HepG2 (cell line): Measurements from ENCODE around the gene TP53TG5. TPM values are rescaled to one million over a fixed set of nuclear protein-coding genes. Genes with fewer than 3 reads are reported as not detected.

Experiments
- DR1 ChIP-seq: sonication (generic); formaldehyde crosslinking; IDR thresholded peaks from 2 replicates; pipeline ENCODE4 v1.8.0; 2021; ENCODE audit warnings: mild to moderate bottlenecking, missing genetic modification reagents, inconsistent platforms
- EP300 ChIP-seq, 3 experiments: sonication (generic) in 1 of 3; formaldehyde crosslinking in 1 of 3; IDR thresholded peaks; 2 replicates each; pipeline versions ENCODE4 v1.5.1 to v1.6.1; 2011 to 2020; ENCODE audit warnings: low read depth in 2 of 3, low read length in 2 of 3, borderline replicate concordance in 1 of 3, improper control_type of control experiment in 1 of 3, mild to moderate bottlenecking in 1 of 3, missing genetic modification reagents in 1 of 3, moderate library complexity in 1 of 3
- FOSL1 ChIP-seq: sonication (generic); formaldehyde crosslinking; IDR thresholded peaks from 2 replicates; pipeline ENCODE4 v1.9.0; 2021; ENCODE audit warnings: missing genetic modification reagents, borderline replicate concordance
- HIVEP1 ChIP-seq: sonication (generic); formaldehyde crosslinking; IDR thresholded peaks from 2 replicates; pipeline ENCODE4 v1.4.0; 2020; ENCODE audit warnings: mild to moderate bottlenecking, missing genetic modification reagents
- HNRNPK ChIP-seq: fragments of 200-400 bp; formaldehyde crosslinking; IDR thresholded peaks from 2 replicates; pipeline ENCODE4 v1.6.1; 2018; ENCODE audit warnings: low read length, low read depth, moderate library complexity, mild to moderate bottlenecking; ENCODE audit not compliant: poor library complexity, severe bottlenecking
- IKZF5 ChIP-seq: IDR thresholded peaks from 2 replicates; pipeline ENCODE4 v1.6.1; 2018; ENCODE audit warnings: missing genetic modification reagents, mild to moderate bottlenecking, missing compliant biosample characterization
- KDM4B ChIP-seq: sonication (generic); formaldehyde crosslinking; IDR thresholded peaks from 2 replicates; pipeline ENCODE4 v1.4.0; 2020; ENCODE audit warnings: missing genetic modification reagents
- MYNN ChIP-seq: sonication (generic); formaldehyde crosslinking; IDR thresholded peaks from 2 replicates; pipeline ENCODE4 v1.4.0; 2020; ENCODE audit warnings: mild to moderate bottlenecking, low read depth, missing genetic modification reagents
- PAX8 ChIP-seq: sonication (generic); formaldehyde crosslinking; IDR thresholded peaks from 2 replicates; pipeline ENCODE4 v1.8.0; 2022; ENCODE audit warnings: mild to moderate bottlenecking, missing genetic modification reagents, borderline replicate concordance
- PREB ChIP-seq: sonication (generic); formaldehyde crosslinking; IDR thresholded peaks from 2 replicates; pipeline ENCODE4 v1.4.0; 2020; ENCODE audit warnings: missing genetic modification reagents
- PRPF4 ChIP-seq: fragments of 200-400 bp; formaldehyde crosslinking; IDR thresholded peaks from 2 replicates; pipeline ENCODE4 v1.6.1; 2016; ENCODE audit warnings: low read length, low read depth; ENCODE audit not compliant: poor library complexity, severe bottlenecking
- RFX3 ChIP-seq: IDR thresholded peaks from 2 replicates; pipeline ENCODE4 v1.6.1; 2016; ENCODE audit warnings: missing biosample characterization, missing genetic modification reagents
- SATB2 ChIP-seq: sonication (generic); formaldehyde crosslinking; IDR thresholded peaks from 2 replicates; pipeline ENCODE4 v1.5.0; 2020; ENCODE audit warnings: missing genetic modification reagents
- SMAD1 ChIP-seq: sonication (generic); formaldehyde crosslinking; IDR thresholded peaks from 2 replicates; pipeline ENCODE4 v1.4.0; 2020; ENCODE audit warnings: missing genetic modification reagents, low read depth, mild to moderate bottlenecking, borderline replicate concordance
- ZFY ChIP-seq: sonication (generic); formaldehyde crosslinking; IDR thresholded peaks from 2 replicates; pipeline ENCODE4 v1.4.0; 2020; ENCODE audit warnings: missing genetic modification reagents
- ZHX1 ChIP-seq: sonication (generic); formaldehyde crosslinking; IDR thresholded peaks from 2 replicates; pipeline ENCODE4 v1.8.1; 2022; ENCODE audit warnings: low read depth, mild to moderate bottlenecking, missing genetic modification reagents
- ZNF44 ChIP-seq: sonication (generic); formaldehyde crosslinking; IDR thresholded peaks from 2 replicates; pipeline ENCODE4 v1.5.1; 2020; ENCODE audit warnings: mild to moderate bottlenecking, missing genetic modification reagents
- ZNF616 ChIP-seq: sonication (generic); formaldehyde crosslinking; IDR thresholded peaks from 2 replicates; pipeline ENCODE4 v1.5.0; 2020; ENCODE audit warnings: low read depth, mild to moderate bottlenecking, missing genetic modification reagents
- ZNF672 ChIP-seq: sonication (generic); formaldehyde crosslinking; IDR thresholded peaks from 2 replicates; pipeline ENCODE4 v1.8.1; 2022; ENCODE audit warnings: missing genetic modification reagents
- ZNF704 ChIP-seq: sonication (generic); formaldehyde crosslinking; IDR thresholded peaks from 2 replicates; pipeline ENCODE4 v1.8.1; 2023; ENCODE audit warnings: mild to moderate bottlenecking, inconsistent platforms, moderate library complexity, missing genetic modification reagents, borderline replicate concordance
- ZNF724P ChIP-seq: sonication (generic); formaldehyde crosslinking; IDR thresholded peaks from 2 replicates; pipeline ENCODE4 v1.8.0; 2022; ENCODE audit warnings: missing genetic modification reagents, borderline replicate concordance
- ZNF878 ChIP-seq: sonication (generic); formaldehyde crosslinking; IDR thresholded peaks from 2 replicates; pipeline ENCODE4 v1.8.1; 2023; ENCODE audit warnings: mild to moderate bottlenecking, missing genetic modification reagents, moderate library complexity
- ZSCAN12 ChIP-seq: sonication (generic); formaldehyde crosslinking; IDR thresholded peaks from 2 replicates; pipeline ENCODE4 v1.9.0; 2021; ENCODE audit warnings: mild to moderate bottlenecking, missing genetic modification reagents
- polyA plus RNA-seq, 8 experiments: library from polyadenylated mRNA; depleted of rRNA in 3 of 8; stranded (reverse) in 7 of 8; unstranded in 1 of 8; fragments of >200 nt; fragmentation: Illumina TruSeq in 4 of 8; extraction: Trizol in 4 of 8; gene quantifications; 2 replicates each; pipeline versions ENCODE4 v1.2.1 to v1.2.3, GENCODE V29; 2011 to 2016; ENCODE audit warnings: low read depth in 4 of 8, missing spikeins in 1 of 8, mixed read lengths in 1 of 8; ENCODE audit not compliant: insufficient read depth in 1 of 8
- total RNA-seq, 5 experiments: library from RNA; depleted of rRNA; stranded (reverse); fragments of >200 nt; fragmentation: Illumina TruSeq; extraction: Trizol; gene quantifications; 2 replicates each; pipeline ENCODE4 v1.2.3, GENCODE V29; 2016; ENCODE audit warnings: low read depth in 1 of 5

TP53TG5 gene
- total and polyA plus RNA-seq, 2 of the 13 experiments (the other 11 are each of a cell fraction or from before 2014, with no cell fraction given), result 0.11 TPM; not detected in 1

- TF ChIP-seq ZHX1 (CRISPR knock-in tag) (no peak), ZFY (CRISPR knock-in tag) (peak; percentile 62; the same call in 1 of the 2 replicates), ZNF44 (CRISPR knock-in tag) (no peak), ZNF878 (CRISPR knock-in tag) (no peak; the same call in 1 of the 2 replicates), EP300 (IDR thresholded peaks at IDR 0.05; ENCODE audit: low read depth in 2 of 2, low read length in 2 of 2) (no peak), EP300 (CRISPR knock-in tag; IDR thresholded peaks at IDR 0.05; ENCODE audit: borderline replicate concordance) (no peak; the same call in 1 of the 2 replicates), ZNF616 (CRISPR knock-in tag) (peak; percentile 76; the same call in 1 of the 2 replicates), PAX8 (no peak), ZNF724P (CRISPR knock-in tag) (no peak), KDM4B (CRISPR knock-in tag) (no peak), SMAD1 (CRISPR knock-in tag) (no peak), RFX3 (CRISPR knock-in tag) (no peak), FOSL1 (CRISPR knock-in tag) (no peak), HIVEP1 (CRISPR knock-in tag) (no peak), SATB2 (CRISPR knock-in tag) (no peak), ZSCAN12 (CRISPR knock-in tag) (0 out of 2 replicates have a peak, but pooled peaks have one; percentile 61), PRPF4 (peak; percentile 7), MYNN (CRISPR knock-in tag) (no peak), ZNF672 (CRISPR knock-in tag) (0 out of 2 replicates have a peak, but pooled peaks have one; percentile 44), DR1 (CRISPR knock-in tag) (no peak), ZNF704 (0 out of 2 replicates have a peak, but pooled peaks have one; percentile 13), IKZF5 (CRISPR knock-in tag) (peak; percentile 39; the same call in 1 of the 2 replicates), HNRNPK (peak; percentile 90), PREB (CRISPR knock-in tag) (no peak)
Measured at GRCh38 chr20:45406260-45407066, 28.3 kb upstream of the TP53TG5 start (continued).
